ENCODE measurements around the gene NRXN3.

The NRXN3 gene

DNA sequence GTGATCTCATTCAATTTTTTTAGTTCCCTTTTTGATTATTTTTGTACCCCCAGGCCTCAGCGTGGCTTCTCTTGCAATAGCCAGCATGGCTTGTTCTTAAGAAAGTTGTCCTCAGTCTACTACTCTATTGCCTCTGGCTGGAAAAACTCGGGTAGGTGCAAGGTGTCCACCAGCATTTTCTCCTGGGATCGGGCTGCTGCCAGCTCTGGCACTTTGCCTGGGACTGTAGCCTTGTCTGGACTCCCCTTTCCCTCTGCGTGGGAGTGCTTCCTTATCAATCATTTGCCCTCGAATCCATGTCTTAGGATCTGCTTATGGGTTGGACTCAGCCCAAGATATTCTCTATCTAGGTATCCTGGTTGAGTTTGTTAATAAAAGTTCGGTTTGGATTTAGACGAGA is 1267.8 kb downstream of the NRXN3 start:
- TF ChIP-seq, protein P1, sequence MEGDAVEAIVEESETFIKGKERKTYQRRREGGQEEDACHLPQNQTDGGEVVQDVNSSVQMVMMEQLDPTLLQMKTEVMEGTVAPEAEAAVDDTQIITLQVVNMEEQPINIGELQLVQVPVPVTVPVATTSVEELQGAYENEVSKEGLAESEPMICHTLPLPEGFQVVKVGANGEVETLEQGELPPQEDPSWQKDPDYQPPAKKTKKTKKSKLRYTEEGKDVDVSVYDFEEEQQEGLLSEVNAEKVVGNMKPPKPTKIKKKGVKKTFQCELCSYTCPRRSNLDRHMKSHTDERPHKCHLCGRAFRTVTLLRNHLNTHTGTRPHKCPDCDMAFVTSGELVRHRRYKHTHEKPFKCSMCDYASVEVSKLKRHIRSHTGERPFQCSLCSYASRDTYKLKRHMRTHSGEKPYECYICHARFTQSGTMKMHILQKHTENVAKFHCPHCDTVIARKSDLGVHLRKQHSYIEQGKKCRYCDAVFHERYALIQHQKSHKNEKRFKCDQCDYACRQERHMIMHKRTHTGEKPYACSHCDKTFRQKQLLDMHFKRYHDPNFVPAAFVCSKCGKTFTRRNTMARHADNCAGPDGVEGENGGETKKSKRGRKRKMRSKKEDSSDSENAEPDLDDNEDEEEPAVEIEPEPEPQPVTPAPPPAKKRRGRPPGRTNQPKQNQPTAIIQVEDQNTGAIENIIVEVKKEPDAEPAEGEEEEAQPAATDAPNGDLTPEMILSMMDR (IDR thresholded peaks at IDR 0.05; ENCODE audit: low read depth, low read length, missing control alignments), result no peak
- no peak overlapping the region for H3K4me3 ChIP-seq (ENCODE audit: low read depth, low read length)
- no peak for DNase-seq (ENCODE audit: low read depth)
- in situ Hi-C loops (cut with HindIII; ENCODE audit: low sequenced_read_pairs), result no loop called here

DNA sequence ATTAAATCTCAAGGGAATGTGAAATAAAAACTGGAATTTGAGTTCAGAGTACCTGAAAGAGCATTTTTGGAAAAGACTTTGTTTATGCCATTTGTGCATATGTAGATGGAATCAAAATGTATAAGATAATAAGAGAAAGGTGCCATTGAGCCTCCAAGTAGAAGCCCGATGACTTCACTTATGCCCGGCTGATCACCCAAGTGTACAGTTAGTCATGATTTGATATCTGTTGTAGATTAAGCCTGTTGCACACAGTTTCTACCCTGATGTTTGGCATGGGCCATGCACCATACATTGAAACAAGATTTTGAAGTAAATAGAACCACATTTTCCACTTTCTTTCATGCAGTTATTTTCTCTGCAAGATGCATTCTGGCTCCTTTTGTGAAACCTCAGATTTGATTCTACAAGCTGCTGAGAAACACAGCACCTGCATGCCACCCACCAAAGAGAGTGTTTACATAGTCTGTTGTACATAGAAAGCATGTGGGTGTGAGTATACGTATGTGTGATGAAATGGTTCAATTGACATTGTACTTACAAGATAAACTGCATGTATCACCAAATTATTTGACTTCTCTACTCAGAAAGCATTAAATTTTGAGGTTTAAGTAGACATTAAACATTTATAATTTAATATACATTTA is 1268.6 kb downstream of the NRXN3 start:
- in situ Hi-C loops (cut with HindIII; ENCODE audit: low sequenced_read_pairs), result no loop called here
- TF ChIP-seq, protein P1 (IDR thresholded peaks at IDR 0.05; ENCODE audit: low read depth, low read length, missing control alignments), result no peak
- DNase-seq (ENCODE audit: low read depth), result no peak
- no peak overlapping the region for H3K4me3 ChIP-seq (ENCODE audit: low read depth, low read length)

DNA sequence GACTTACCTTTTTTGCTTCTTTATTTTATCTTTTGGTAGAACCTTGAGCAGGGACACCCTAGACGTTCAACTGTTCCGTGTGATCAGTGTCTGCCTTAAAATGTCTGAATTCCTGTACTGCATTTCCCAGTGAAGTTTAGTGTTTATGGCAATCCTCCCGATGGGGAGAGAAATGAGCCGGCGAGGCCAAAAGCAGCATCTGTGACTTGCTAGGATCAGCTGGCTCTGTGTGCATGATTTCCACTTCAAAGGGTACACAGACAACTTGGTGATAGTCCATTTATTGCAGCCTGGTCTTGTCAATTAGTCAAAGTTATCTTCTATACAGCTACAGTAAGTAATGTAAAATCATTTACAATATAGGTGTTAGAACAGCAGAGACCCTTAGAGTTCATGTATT is 1272.6 kb downstream of the NRXN3 start:
- TF ChIP-seq, protein P1 (IDR thresholded peaks at IDR 0.05; ENCODE audit: low read depth, low read length, missing control alignments), result no peak
- in situ Hi-C loops (cut with HindIII; ENCODE audit: low sequenced_read_pairs), result no loop called here
- no peak overlapping the region for H3K4me3 ChIP-seq (ENCODE audit: low read depth, low read length)
- no peak for DNase-seq (ENCODE audit: low read depth)

DNA sequence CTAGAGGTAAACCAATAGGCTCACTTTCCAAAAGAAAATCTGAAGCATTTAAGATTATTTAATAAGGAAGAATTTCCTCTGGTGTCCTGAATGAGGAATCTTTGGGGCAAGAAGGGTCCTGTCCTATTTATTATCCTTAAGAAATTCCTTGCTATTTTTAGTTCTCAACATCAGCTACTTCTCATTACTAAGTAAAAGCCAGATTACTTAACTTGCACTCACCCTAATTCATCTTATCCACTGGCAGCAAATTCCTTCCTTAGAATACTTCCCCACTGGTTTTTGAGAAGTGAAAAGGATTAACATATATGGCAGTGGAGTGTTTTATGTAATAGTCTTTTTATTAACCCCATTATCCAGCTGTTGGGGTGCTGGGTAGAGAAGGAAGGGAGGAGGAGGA is 1273.4 kb downstream of the NRXN3 start:
- TF ChIP-seq, protein P1 (IDR thresholded peaks at IDR 0.05; ENCODE audit: low read depth, low read length, missing control alignments), result no peak
- in situ Hi-C loops (cut with HindIII; ENCODE audit: low sequenced_read_pairs), result no loop called here
- DNase-seq (ENCODE audit: low read depth), result no peak
- no peak overlapping the region for H3K4me3 ChIP-seq (ENCODE audit: low read depth, low read length)

DNA sequence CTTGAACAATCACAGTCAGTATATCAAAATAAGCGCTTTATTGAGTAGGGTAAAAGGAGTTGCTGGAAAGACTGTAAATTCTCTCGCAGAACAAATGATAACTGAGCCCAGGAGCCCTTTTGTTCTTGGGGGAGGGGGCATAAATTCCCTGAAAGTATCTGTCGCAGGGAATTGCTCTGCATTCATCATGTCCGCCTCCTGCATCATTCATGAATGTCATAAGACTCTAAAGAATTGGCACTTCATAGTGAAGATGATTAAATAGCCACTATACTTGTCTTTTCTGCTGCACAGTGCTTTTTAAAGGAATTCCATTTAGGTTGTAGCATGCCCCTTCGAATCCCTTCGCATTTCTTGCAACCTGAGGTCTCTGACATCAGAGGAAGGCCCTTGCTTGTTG is 1278.8 kb downstream of the NRXN3 start:
- in situ Hi-C loops (cut with HindIII; ENCODE audit: low sequenced_read_pairs), result no loop called here
- TF ChIP-seq, protein P1 (IDR thresholded peaks at IDR 0.05; ENCODE audit: low read depth, low read length, missing control alignments), result no peak

DNA sequence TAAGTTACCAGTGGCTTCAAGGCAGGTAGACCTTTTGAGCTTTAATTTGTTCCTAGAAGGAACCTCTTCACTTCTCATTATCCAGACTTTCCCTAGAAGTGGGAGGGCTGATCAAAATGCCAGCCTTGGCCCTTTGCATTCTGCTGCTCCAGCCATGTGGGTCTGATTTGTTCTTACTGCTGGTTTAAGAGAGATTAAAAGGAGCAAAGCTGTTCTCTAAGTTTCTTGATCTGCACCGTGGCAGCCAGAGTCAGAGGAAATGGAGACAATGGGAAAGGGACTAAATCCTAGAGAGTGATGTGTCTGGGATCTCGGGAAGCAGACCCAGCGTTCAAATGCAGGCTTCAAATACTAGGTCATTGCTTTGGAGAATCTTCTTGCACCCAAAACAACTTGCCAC is 1281.4 kb downstream of the NRXN3 start:
- H3K4me3 ChIP-seq (ENCODE audit: low read depth, low read length), result no peak overlapping the region
- in situ Hi-C loops (cut with HindIII; ENCODE audit: low sequenced_read_pairs), result no loop called here
- TF ChIP-seq, protein P1 (IDR thresholded peaks at IDR 0.05; ENCODE audit: low read depth, low read length, missing control alignments), result no peak
- DNase-seq (ENCODE audit: low read depth), result no peak

More for the DNA sequence above, 1278.8 kb downstream of the NRXN3 start:
- DNase-seq (ENCODE audit: low read depth), result no peak
- no peak overlapping the region for H3K4me3 ChIP-seq (ENCODE audit: low read depth, low read length)

All from astrocyte of the cerebellum (primary cell).